ENCODE data around the gene GRID2. TPM values are rescaled to one million over a fixed set of nuclear protein-coding genes. Genes with fewer than 3 reads are reported as not detected.

GRID2 gene
- total and polyA plus RNA-seq, 8 donors = 6.4 TPM; not detected in 7

DNA sequence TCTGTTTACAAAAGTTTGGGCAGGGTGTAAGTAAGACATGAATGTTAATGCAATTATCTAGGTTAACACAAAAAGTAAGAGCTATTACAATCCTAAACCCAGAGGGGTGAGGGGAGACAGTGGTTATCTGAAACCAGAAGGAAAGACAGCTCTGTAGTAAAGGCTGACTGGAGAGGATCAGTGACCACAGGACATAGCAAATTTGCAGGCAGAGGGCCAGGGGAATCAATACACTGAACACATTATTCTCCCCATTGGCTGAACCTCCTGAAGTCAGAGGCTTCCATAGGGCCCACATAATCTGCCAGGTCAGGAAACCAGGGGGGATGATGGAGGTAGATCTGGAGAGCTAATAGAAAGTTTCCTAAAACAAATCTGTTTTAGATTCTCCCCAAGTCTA, 835.4 kb downstream of the GRID2 start:
- Histone ChIP-seq H3K9me3 (no peaks in the 10 kb centered on the region), H3K4me3 (no peak overlapping the region), H3K4me1 (no peaks in the 10 kb centered on the region), H3K27ac (no peak overlapping the region), H3K36me3 (no peaks in the 10 kb centered on the region), H3K27me3 (no peaks in the 10 kb centered on the region)
- TF ChIP-seq POLR2A (IDR thresholded peaks at IDR 0.05) (no peak), EP300 (IDR thresholded peaks at IDR 0.05) (no peak), POLR2AphosphoS5 (IDR thresholded peaks at IDR 0.05) (no peak)
- TF ChIP-seq, protein P1, sequence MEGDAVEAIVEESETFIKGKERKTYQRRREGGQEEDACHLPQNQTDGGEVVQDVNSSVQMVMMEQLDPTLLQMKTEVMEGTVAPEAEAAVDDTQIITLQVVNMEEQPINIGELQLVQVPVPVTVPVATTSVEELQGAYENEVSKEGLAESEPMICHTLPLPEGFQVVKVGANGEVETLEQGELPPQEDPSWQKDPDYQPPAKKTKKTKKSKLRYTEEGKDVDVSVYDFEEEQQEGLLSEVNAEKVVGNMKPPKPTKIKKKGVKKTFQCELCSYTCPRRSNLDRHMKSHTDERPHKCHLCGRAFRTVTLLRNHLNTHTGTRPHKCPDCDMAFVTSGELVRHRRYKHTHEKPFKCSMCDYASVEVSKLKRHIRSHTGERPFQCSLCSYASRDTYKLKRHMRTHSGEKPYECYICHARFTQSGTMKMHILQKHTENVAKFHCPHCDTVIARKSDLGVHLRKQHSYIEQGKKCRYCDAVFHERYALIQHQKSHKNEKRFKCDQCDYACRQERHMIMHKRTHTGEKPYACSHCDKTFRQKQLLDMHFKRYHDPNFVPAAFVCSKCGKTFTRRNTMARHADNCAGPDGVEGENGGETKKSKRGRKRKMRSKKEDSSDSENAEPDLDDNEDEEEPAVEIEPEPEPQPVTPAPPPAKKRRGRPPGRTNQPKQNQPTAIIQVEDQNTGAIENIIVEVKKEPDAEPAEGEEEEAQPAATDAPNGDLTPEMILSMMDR (IDR thresholded peaks at IDR 0.05) = no peak
- intact Hi-C loops (cut with DNase I; ENCODE audit: low total_unique reads) = no loop called here
- DNase-seq = no peak

GRCh38 chr4:93143902-93144301, 840.1 kb downstream of the GRID2 start:
- Histone ChIP-seq H3K27ac (no peak overlapping the region), H3K4me3 (no peak overlapping the region), H3K36me3 (no peaks in the 10 kb centered on the region), H3K9me3 (no peaks in the 10 kb centered on the region), H3K4me1 (no peaks in the 10 kb centered on the region), H3K27me3 (no peaks in the 10 kb centered on the region)
- no peak for DNase-seq
- WGBS, 5 donors = 72 to 88% (median 85%) methylated on average over 3 of the region's 3 CpGs
- intact Hi-C loops (cut with DNase I; ENCODE audit: low total_unique reads) = no loop called here
- TF ChIP-seq POLR2A (IDR thresholded peaks at IDR 0.05) (no peak), POLR2AphosphoS5 (IDR thresholded peaks at IDR 0.05) (no peak), EP300 (IDR thresholded peaks at IDR 0.05) (no peak)
- TF ChIP-seq, protein P1 (IDR thresholded peaks at IDR 0.05) = no peak

- H3K4me1 ChIP-seq = no peaks in the 10 kb centered on the region
- no peaks in the 10 kb centered on the region for H3K9me3 ChIP-seq
- DNase-seq = no peak
- 61 to 90% (median 83%) methylated on average over 1 of the region's 1 CpG for WGBS, 5 donors
- no peaks in the 10 kb centered on the region for H3K27me3 ChIP-seq
- TF ChIP-seq EP300 (IDR thresholded peaks at IDR 0.05) = no peak
- TF ChIP-seq POLR2AphosphoS5 (IDR thresholded peaks at IDR 0.05) = no peak
- TF ChIP-seq, protein P1 (IDR thresholded peaks at IDR 0.05) = no peak
- no peak for TF ChIP-seq POLR2A (IDR thresholded peaks at IDR 0.05)
- H3K36me3 ChIP-seq = no peaks in the 10 kb centered on the region
- intact Hi-C loops (cut with DNase I; ENCODE audit: low total_unique reads) = no loop called here
- H3K4me3 ChIP-seq = no peak overlapping the region
- no peak overlapping the region for H3K27ac ChIP-seq
These were observed 840.9 kb downstream of the GRID2 start for GRCh38 chr4:93144644-93145043.

GRCh38 chr4:93147524-93148212, 843.9 kb downstream of the GRID2 start:
- no peaks in the 10 kb centered on the region for H3K36me3 ChIP-seq
- intact Hi-C loops (cut with DNase I; ENCODE audit: low total_unique reads) = no loop called here

More at GRCh38 chr4:93147524-93148212, 843.9 kb downstream of the GRID2 start:
- Histone ChIP-seq H3K4me1 (no peaks in the 10 kb centered on the region), H3K9me3 (no peaks in the 10 kb centered on the region), H3K27me3 (no peaks in the 10 kb centered on the region), H3K4me3 (no peak overlapping the region), H3K27ac (no peak overlapping the region)
- no peak for DNase-seq
- TF ChIP-seq POLR2A (IDR thresholded peaks at IDR 0.05) (no peak), POLR2AphosphoS5 (IDR thresholded peaks at IDR 0.05) (no peak), EP300 (IDR thresholded peaks at IDR 0.05) (no peak)
- TF ChIP-seq, protein P1 (IDR thresholded peaks at IDR 0.05) = no peak
- WGBS, 5 donors = 78 to 97% (median 89%) methylated on average over 1 of the region's 1 CpG

Data from stomach (tissue), 9 donors.